ENCODE measurements around the gene NRAS.
A peak's percentile ranks its signal among the peaks of the same experiment; 100 is the strongest.

Gene NRAS

GRCh38 chr1:114725230-114725629, 8.7 kb upstream of the NRAS start:
- DNase-seq = no peak

- no peak for DNase-seq
These were observed 7.3 kb upstream of the NRAS start for GRCh38 chr1:114723915-114724314.

- DNase-seq = no peak
These were observed 6.9 kb upstream of the NRAS start for GRCh38 chr1:114723457-114723856.

DNA sequence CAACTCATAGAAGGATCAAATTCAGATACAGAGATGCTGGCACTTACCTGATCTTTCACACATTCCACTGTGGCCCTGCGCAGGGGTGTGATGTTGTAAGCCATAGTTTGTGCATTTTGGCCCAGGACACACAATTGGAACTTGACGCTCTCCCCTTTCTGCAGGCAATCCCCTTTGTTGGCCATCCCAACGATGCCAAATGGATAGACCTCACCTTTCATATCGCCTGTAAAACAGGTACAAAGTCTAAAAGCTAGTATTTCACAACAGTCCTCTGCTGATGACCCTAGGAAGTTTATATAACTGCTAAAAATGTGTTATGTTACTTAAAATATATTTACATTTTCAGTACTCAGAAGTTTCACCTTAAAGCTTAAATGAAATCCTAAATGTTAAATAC, 3.9 kb upstream of the NRAS start:
- no peak for DNase-seq

- DNase-seq = no peak
These were observed 2.8 kb upstream of the NRAS start for GRCh38 chr1:114719424-114719787.

- DNase-seq = peak; percentile 67
These were observed 2.3 kb upstream of the NRAS start for GRCh38 chr1:114718661-114719423.

DNA sequence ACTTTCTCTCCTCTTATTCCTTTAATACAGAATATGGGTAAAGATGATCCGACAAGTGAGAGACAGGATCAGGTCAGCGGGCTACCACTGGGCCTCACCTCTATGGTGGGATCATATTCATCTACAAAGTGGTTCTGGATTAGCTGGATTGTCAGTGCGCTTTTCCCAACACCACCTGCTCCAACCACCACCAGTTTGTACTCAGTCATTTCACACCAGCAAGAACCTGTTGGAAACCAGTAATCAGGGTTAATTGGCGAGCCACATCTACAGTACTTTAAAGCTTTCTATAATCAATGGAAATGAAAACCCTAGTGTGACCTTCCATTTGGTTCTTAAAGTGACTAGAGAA, 643 bp downstream of the NRAS start:
- DNase-seq = no peak

DNA sequence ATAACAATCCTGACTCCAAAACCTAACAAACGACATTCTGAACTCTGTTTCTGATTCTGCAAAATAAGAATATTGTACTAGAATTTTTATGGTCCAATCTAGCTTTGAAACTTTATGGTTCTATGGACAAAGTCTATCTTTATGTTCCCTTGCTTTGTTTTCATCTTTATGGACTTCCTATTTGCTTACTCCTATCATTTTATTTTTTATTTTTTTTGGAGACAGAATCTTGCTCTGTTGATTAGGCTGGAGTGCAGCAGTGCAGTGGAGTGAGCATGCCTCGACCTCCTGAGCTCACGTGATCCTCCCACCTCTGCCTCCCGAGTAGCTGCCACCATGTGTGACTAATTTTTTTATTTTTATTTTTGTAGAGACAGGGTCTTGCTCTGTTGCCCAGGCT, 3.6 kb downstream of the NRAS start:
- no peak for DNase-seq

- no peak for DNase-seq
These were observed 6.2 kb downstream of the NRAS start for GRCh38 chr1:114710360-114710759.

DNA sequence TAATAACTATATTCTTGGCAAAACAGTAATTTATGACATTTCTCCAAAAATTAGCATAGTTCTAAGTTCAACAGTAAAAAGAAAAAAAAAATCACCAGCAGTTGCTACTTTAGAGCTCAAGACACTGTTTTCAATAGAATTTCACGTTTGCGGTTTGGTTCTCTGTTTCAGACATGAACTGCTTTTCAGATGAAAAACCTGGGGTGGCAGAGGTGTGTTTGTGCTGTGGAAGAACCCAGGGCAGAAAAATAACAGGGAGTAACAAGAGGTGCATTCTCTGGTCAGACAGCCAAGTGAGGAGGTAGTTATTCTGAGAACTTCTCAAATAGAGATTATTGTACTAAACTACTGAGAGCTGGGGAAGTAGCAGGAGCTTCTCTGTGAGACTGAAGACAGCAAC, 9.0 kb downstream of the NRAS start:
- DNase-seq = no peak

DNA sequence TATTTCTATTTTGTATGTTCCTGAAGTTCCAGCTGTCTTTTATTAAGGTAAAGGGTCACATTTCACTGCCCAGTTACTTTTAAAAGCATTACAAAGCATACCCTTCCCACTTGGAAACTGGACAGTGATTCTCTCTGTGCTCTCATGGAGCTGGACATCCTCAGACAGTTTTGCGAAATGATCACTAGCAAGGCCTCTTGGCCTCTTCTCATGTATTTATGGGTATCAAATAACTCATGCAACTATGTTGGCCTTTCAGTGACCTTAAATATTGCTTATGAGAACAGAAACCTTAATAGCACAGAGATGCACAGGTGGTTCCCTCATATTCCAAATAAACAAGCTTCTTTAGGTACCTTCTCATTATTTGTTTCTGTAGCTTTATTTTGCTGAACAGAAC, 13.3 kb downstream of the NRAS start:
- no peak for DNase-seq

DNA sequence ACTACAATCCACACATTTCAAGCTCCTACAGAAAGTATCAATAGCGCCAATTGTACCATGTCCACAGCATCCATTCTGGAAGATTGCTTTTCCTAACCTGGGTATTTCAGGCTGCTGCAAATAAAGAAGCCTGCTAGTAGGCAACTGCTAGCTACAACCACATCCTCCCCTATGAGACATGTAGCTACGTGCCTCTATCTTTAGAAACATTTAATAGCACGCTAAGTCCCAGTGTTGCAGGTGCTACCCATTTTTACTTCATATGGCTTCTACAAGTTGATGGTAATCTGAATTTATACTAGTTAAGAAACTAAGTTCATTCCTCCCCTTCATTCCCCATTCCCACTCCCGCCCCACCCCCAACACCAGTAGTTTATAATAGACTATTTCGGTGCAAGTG, 13.8 kb downstream of the NRAS start:
- DNase-seq = no peak

- no peak for DNase-seq
These were observed 14.6 kb downstream of the NRAS start for GRCh38 chr1:114701931-114702330.

- DNase-seq = peak; percentile 17
These were observed 16.5 kb downstream of the NRAS start for GRCh38 chr1:114700036-114700600.

GRCh38 chr1:114696810-114697209, 19.8 kb downstream of the NRAS start:
- no peak for DNase-seq

- DNase-seq = peak; percentile 63
These were observed 21.0 kb downstream of the NRAS start, which contains the start of gene AMPD1 for GRCh38 chr1:114695430-114696058. Gene AMPD1, minus strand, starts transcription at chr1:114695546. Its CDS starts 75 bp downstream, at chr1:114695471.

DNA sequence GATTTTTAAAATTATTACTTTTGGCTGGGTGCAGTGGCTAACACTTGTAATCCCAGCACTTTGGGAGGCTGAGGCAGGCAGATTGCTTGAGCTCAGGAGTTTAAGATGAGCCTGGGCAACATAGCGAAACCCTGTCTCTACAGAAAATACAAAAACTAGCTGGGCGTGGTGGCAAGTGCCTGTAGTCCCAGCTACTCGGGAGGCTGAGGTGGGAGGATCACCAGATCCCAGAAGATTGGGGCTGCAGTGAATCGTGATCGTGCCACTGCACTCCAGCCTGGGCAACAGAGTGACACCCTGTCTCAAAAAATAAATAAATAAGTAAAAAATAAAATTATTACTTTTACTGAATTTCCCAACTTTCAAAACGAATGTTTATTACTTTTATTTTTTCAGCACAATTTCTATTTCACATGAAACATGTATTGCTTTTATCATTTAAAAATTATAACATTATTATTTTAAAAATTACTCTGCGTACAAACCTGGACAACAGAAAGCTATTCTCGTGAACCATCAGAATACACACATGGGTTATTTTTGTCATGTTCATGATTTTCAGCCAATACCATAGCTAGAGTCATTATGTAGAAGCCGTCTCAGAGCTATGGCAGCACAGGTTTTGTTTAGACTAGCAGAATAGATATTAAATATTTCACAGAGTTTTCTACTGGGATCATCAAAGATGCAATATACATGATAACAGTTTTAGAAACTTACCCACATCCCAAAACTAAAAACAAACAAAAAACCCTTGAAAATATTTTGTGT, 21.8 kb downstream of the NRAS start:
- DNase-seq = no peak

DNA sequence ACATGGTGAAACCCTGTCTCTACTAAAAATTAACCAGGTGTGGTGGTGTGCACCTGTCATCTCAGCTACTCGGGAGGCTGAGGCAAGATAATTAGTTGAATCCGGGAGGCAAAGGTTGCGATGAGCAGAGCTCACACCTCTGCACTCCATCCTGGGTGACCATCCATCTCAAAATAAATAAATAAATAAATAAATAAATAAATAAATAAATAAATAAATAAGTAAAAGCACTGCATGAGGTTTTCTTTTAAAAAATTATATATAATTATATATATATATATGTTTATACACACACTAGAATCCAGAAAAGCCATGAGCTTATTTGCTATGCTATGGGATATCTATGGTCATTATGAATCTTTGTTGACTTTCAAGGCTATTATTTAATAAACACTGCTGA, 23.6 kb downstream of the NRAS start:
- no peak for DNase-seq

- no peak for DNase-seq
These were observed 25.5 kb downstream of the NRAS start for GRCh38 chr1:114691061-114691460.

- no peak for DNase-seq
These were observed 26.4 kb downstream of the NRAS start for GRCh38 chr1:114690148-114690547.

- no peak for DNase-seq
These were observed 28.0 kb downstream of the NRAS start for GRCh38 chr1:114688526-114688925.

GRCh38 chr1:114685851-114686250, 30.7 kb downstream of the NRAS start:
- no peak for DNase-seq

- DNase-seq = no peak
These were observed 38.9 kb downstream of the NRAS start for GRCh38 chr1:114677691-114678090.

All from fibroblast of skin of scalp (primary cell).